ENCODE measurements around the gene SPARCL1. TPM values are rescaled to one million over a fixed set of nuclear protein-coding genes. Genes with fewer than 3 reads are reported as not detected.
"Not testable (repeated sequence)": the region's sequence is repeated elsewhere in the genome, so short reads cannot be mapped to it uniquely, and the experiment has no call there.

Gene SPARCL1
- total RNA-seq, 4 donors from 2014 or later = 312 to 741 (median 433) TPM

GRCh38 chr4:87458913-87459312 is 70.3 kb downstream of the SPARCL1 start:
- 96 to 97% methylated on average over 4 of the region's 4 CpGs for WGBS, 2 donors
- H3K36me3 ChIP-seq = peaks cover 0 to 33% (median 5%) of the 10 kb centered on the region in 3 donors
- no peak overlapping the region for H3K4me3 ChIP-seq
- TF ChIP-seq POLR2A (IDR thresholded peaks at IDR 0.05) (no peak), CTCF (IDR thresholded peaks at IDR 0.05) (no peak), EP300 (IDR thresholded peaks at IDR 0.05) (no peak)
- H3K4me1 ChIP-seq = no peaks in the 10 kb centered on the region
- no peak overlapping the region for H3K27ac ChIP-seq
- H3K9me3 ChIP-seq = no peaks in the 10 kb centered on the region
- H3K27me3 ChIP-seq = no peaks in the 10 kb centered on the region
- no peak for DNase-seq (ENCODE audit: low spot score in 2 of 2)

- H3K9me3 ChIP-seq = no peaks in the 10 kb centered on the region
- no peaks in the 10 kb centered on the region for H3K27me3 ChIP-seq
- no peak overlapping the region for H3K4me3 ChIP-seq
- TF ChIP-seq CTCF (IDR thresholded peaks at IDR 0.05) = no peak
- no peak for TF ChIP-seq EP300 (IDR thresholded peaks at IDR 0.05)
- no peak for TF ChIP-seq POLR2A (IDR thresholded peaks at IDR 0.05)
- H3K4me1 ChIP-seq = no peaks in the 10 kb centered on the region
- peaks cover 0 to 66% (median 0%) of the 10 kb centered on the region in 3 donors for H3K36me3 ChIP-seq
- no peak overlapping the region for H3K27ac ChIP-seq
- DNase-seq (ENCODE audit: low spot score in 2 of 2) = no peak
Measured at GRCh38 chr4:87451537-87451936, 77.6 kb downstream of the SPARCL1 start.

GRCh38 chr4:87446375-87446774 is 82.8 kb downstream of the SPARCL1 start:
- peaks cover 0 to 85% (median 4%) of the 10 kb centered on the region in 3 donors for H3K36me3 ChIP-seq
- not testable (repeated sequence) for H3K27ac ChIP-seq; H3K27me3 ChIP-seq; DNase-seq (ENCODE audit: low spot score in 2 of 2); H3K4me3 ChIP-seq; H3K9me3 ChIP-seq; H3K4me1 ChIP-seq
- WGBS, 2 donors = 91 to 93% methylated on average over 6 of the region's 6 CpGs

- H3K36me3 ChIP-seq = peaks cover 0 to 81% (median 4%) of the 10 kb centered on the region in 3 donors
- DNase-seq (ENCODE audit: low spot score in 2 of 2) = no peak
- H3K9me3 ChIP-seq = no peaks in the 10 kb centered on the region
- no peaks in the 10 kb centered on the region for H3K4me1 ChIP-seq
- H3K4me3 ChIP-seq = no peak overlapping the region
- no peaks in the 10 kb centered on the region for H3K27me3 ChIP-seq
- no peak for TF ChIP-seq POLR2A (IDR thresholded peaks at IDR 0.05)
- TF ChIP-seq EP300 (IDR thresholded peaks at IDR 0.05) = no peak
- TF ChIP-seq CTCF (IDR thresholded peaks at IDR 0.05) = no peak
- 60 to 66% methylated on average over 3 of the region's 3 CpGs for WGBS, 2 donors
- no peak overlapping the region for H3K27ac ChIP-seq
Measured at GRCh38 chr4:87445964-87446363, 83.2 kb downstream of the SPARCL1 start.

GRCh38 chr4:87444741-87445140 is 84.4 kb downstream of the SPARCL1 start:
- Histone ChIP-seq H3K27me3 (no peaks in the 10 kb centered on the region), H3K36me3 (peaks cover 0 to 76% (median 11%) of the 10 kb centered on the region in 3 donors), H3K4me1 (no peaks in the 10 kb centered on the region), H3K27ac (no peak overlapping the region), H3K9me3 (no peaks in the 10 kb centered on the region), H3K4me3 (no peak overlapping the region)
- 96 to 100% methylated on average over 1 of the region's 1 CpG for WGBS, 2 donors
- no peak for DNase-seq (ENCODE audit: low spot score in 2 of 2)
- TF ChIP-seq POLR2A (IDR thresholded peaks at IDR 0.05) (no peak), EP300 (IDR thresholded peaks at IDR 0.05) (no peak), CTCF (IDR thresholded peaks at IDR 0.05) (no peak)

GRCh38 chr4:87442889-87443288 is 86.3 kb downstream of the SPARCL1 start:
- Histone ChIP-seq H3K4me1 (no peaks in the 10 kb centered on the region), H3K9me3 (no peaks in the 10 kb centered on the region), H3K27me3 (no peaks in the 10 kb centered on the region), H3K27ac (no peak overlapping the region), H3K4me3 (no peak overlapping the region), H3K36me3 (peaks cover 0 to 77% (median 11%) of the 10 kb centered on the region in 3 donors)
- TF ChIP-seq CTCF (IDR thresholded peaks at IDR 0.05) (no peak), POLR2A (IDR thresholded peaks at IDR 0.05) (no peak), EP300 (IDR thresholded peaks at IDR 0.05) (no peak)
- 88 to 91% methylated on average over 3 of the region's 3 CpGs for whole genome bisulfite sequencing, 2 donors
- no peak for DNase-seq (ENCODE audit: low spot score in 2 of 2)

Measured in tibial nerve (tissue), 4 donors.